GM21576 (cell line): ENCODE results near the gene NPPB.

Source experiments
- ATAC-seq: cut with Tn5 transposase; IDR thresholded peaks from one replicate; pipeline ENCODE4 v1.9.1; 2021; ENCODE audit warnings: mild to moderate bottlenecking, moderate library complexity; ENCODE audit not compliant: unreplicated experiment

Gene NPPB

DNA sequence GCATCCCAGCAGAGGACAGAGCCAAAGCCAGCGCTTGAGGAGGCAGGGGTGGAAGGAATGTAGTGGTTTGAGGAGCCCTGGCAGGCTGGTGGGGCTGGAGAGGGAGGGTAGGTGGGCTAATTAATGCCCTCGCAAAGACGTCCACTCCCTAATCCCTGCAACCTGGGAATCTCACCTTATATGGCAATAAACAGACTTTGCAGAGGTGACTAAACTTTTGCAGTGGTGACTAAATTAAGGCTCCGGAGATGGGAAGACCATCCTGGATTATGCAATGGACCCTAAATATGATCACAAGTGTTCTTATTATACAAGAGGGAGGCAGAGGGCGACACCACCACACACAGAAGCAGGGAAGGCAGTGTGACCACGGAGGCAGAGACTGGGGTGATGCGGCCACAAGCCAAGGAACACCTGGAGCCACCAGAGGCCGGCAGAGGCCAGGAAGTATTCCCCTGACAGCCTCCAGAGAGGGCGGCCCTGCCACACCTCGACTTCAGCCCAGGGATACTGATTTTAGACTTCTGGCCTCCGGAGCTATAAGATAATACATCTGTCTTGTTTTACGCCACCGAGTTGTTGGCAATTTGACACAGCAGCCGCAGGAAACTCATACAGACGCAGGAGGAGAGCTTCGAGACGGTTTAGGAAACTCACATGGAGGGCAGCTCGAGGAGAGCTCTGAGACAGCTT, 23.1 kb upstream of the NPPB start:
- no peak for ATAC-seq

- ATAC-seq: no peak
These were observed 22.4 kb upstream of the NPPB start for GRCh38 chr1:11880911-11881748.

- ATAC-seq: no peak
These were observed 21.4 kb upstream of the NPPB start for GRCh38 chr1:11880181-11880575.

DNA sequence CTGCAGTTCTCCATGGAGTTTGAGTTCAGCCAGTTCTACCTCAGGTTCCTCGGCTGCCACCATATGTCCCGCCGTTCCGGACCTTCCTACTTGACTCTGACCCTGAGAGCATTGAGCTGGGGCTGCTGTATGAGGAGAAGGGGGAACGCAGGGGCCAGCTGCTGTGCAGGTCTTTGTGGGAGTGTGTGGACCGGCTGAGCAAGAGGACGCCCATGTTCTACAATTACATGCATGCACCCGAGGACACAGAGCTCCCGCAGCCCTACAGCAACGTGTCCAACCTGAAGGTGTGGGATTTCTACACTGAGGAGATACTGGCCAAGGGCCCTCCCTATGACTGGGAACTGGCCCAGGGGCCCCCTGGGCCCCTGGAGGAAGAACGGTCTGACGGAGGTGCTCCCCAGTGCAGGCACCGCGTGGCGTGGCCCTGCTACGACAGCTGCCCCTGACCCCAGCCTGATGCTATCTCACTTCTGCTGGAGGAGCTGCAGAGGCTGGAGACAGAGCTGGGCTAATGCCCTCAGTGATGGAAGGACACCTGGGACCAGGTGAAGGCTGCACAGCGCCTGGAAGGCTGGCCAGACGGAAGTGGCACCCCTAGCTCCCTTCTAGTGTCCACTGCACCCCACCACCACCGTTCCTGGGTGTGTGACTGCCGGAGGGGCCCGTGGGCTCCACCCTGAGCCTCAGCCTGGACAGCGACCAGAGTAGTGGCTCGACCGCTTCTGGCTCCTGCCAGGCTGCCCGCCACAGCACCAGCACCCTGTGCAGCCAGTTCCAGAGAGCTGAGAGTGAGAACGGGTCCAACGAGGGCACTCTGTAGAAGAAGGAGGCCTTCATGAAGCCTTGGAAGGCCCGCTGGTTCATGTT, 20.8 kb upstream of the NPPB start:
- no peak for ATAC-seq

- no peak for ATAC-seq
These were observed 20.1 kb upstream of the NPPB start for GRCh38 chr1:11878891-11879190.

GRCh38 chr1:11878081-11878890, 19.5 kb upstream of the NPPB start:
- ATAC-seq: no peak

GRCh38 chr1:11877074-11877473, 18.3 kb upstream of the NPPB start:
- no peak for ATAC-seq

- ATAC-seq: no peak
These were observed 16.3 kb upstream of the NPPB start for GRCh38 chr1:11875094-11875493.

GRCh38 chr1:11874624-11875023, 15.9 kb upstream of the NPPB start:
- no peak for ATAC-seq

- ATAC-seq: no peak
These were observed 15.5 kb upstream of the NPPB start for GRCh38 chr1:11874258-11874562.

DNA sequence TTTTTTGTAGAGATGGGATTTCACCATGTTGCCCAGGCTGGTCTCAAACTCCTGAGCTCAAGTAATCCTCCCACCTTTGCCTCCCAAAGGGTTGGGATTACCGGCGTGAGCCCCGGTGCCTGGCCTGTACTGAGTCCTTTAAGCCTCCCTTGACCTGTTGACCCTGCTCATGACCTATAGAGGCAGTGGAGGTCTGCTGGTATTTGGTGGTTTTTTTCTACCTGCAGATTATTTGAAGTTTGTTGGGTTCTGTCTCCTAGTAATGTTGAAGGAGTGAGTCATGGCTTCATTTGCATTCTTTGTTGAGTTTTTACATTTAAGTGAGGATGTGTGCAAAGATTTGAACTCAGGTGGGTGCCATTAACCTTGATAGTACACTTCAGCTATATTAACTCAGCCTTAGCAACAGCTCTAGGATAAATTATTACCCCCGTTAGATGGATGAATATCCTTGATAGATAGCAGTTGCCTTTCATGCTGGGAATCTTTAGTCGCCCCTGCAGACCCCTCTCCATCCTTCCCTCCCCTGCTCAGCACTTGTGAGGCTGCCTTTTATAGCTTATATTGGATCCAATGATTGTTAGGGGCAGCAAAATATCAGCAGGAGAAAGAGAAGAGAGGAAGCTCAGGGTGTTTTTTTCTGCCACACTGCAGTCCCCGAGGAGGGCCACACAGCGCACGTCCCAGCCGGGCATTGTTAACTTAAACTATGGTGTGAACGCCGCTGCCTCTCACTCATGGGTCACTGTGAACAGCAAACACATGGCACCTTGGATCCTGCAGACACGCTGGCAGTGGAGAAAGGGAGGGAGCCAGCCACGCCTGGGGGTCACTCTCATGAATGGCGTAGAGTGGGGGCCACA, 14.9 kb upstream of the NPPB start:
- ATAC-seq: no peak

DNA sequence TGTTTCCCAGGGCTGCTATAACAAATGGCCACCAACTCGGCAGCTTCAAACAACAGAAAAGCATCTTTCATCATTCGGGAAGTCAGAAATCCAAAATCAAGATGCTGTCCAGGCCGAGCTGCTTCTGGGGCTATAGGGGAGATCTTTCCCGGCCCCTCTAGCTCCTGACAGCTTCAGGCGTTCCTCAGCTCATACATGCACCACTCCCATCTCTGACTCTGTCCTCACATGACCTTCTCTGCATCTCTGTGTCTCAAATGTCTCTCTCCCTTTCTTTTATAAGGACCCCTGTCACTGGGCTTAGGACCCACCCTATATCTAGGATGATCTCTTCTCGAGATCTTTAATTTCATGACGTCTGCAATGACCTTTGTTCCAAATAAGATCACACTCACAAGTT, 13.8 kb upstream of the NPPB start:
- ATAC-seq: no peak

DNA sequence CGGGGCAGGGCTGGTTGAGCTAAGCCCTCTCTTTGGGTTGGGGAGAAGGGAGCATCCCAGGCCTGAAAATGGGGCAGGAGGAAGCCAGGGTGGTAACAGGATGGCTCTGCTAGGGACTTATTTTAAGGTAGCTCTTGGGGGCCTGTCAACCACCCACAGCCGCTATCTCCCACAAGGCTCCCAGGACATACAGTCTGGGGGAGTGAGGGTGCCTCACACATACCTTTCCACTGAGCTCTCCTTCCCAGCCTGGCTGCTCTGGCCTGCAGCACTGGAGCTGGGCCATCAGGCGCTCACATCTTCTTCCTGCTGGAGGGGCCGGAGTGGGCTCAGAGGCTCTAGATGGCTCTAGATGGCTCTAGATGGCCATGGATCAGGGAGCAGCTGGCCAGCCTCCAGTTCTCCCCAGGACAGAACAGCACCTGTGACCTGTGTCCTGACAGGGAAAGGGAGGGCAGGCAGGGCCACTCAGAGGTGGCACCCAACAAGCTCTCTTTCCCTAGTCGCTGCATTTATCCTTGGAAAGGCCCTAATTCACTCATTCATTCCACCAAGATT, 11.0 kb upstream of the NPPB start:
- ATAC-seq: no peak

DNA sequence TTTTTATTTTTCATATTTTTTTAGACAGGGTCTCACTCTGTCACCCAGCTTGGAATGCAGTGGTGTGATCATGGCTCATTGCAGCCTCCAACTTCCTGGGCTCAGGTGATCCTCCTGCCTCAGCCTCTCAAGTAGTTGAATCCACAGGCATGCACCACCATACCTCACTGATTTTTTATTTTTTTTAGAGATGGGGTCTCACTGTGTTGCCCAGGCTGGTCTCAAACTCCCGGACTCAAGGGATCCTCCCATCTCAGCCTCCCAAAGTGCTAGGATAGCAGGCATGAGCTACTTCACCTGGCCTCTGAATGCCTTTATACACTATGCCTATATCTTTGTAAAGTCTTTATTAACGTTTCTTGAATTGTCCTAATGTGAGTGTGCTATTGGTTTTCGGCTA, 10.4 kb upstream of the NPPB start:
- ATAC-seq: no peak

DNA sequence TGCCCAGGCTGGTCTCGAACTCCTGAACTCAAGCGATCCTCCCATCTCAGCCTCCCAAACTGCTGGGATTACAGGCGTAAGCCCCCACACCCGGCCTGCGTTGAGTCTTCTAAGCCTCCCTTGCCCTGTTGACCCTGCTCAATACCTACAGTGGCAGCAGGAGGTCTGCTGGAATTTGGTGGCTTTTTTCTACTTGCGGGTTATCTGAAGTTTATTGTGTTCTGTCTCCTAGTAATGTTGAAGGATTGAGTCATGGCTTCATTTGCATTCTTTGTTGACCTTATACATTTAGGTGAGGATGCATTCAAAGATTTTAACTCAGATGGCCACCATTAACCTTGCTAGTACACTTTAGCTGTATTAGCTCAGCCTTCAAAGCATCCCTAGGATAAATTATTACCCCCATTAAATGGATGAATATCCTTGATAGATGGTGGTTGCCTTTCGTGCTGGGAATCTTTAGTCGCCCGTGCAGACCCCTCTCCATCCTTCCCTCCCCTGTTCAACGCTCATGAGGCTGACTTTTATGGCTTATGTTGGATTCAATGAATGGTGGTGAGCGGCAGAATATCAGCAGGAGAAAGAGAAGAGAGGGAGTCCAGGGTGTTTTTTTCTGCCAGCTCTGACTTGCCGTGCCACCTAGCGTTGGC, 9.7 kb upstream of the NPPB start:
- ATAC-seq: no peak

DNA sequence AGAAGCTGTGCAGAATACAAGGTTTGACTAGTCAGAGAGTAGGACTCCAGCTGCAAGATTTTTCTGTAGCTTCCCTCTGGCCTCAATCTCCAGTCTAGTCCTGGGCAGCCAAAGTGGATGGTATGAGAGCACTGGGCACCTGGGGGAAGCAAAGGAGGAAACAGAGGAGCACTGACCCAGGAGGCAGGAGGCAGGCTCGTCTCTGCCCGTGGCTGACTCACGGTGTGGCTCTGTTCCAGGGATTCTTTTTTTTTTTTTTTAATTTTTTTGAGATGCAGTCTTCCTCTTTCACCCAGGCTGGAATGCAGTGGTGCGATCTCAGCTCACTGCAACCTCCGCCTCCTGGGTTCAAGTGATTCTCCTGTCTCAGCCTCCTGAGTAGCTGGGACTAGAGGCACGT, 4.1 kb upstream of the NPPB start:
- ATAC-seq: no peak

- no peak for ATAC-seq
These were observed 1.8 kb upstream of the NPPB start for GRCh38 chr1:11860587-11860986.

GRCh38 chr1:11860083-11860482, 1.3 kb upstream of the NPPB start:
- ATAC-seq: no peak
